NCI-H2227 (cell line): ENCODE measurements around the gene ASIC2.

ENCODE experiments used
- DNase-seq: peaks from one replicate; lab custom pipeline; 2025; ENCODE audit not compliant: unreplicated experiment; lab: John Stamatoyannopoulos, UW

The ASIC2 gene

GRCh38 chr17:33205552-33205951 is 87.5 kb downstream of the ASIC2 start:
- no peak for DNase-seq

- DNase-seq: no peak
Measured at GRCh38 chr17:33204701-33205100, 88.4 kb downstream of the ASIC2 start.

GRCh38 chr17:33204156-33204555 is 88.9 kb downstream of the ASIC2 start:
- DNase-seq: no peak

- no peak for DNase-seq
Measured at GRCh38 chr17:33202796-33203495, 90.1 kb downstream of the ASIC2 start.

GRCh38 chr17:33202021-33202420 is 91.1 kb downstream of the ASIC2 start:
- DNase-seq: no peak

- DNase-seq: no peak
Measured at GRCh38 chr17:33201283-33201682, 91.8 kb downstream of the ASIC2 start.

GRCh38 chr17:33200587-33200986 is 92.5 kb downstream of the ASIC2 start:
- DNase-seq: no peak

GRCh38 chr17:33199571-33200510 is 93.3 kb downstream of the ASIC2 start:
- no peak for DNase-seq

- DNase-seq: no peak
Measured at GRCh38 chr17:33198954-33199353, 94.1 kb downstream of the ASIC2 start.

- DNase-seq: no peak
Measured at GRCh38 chr17:33197342-33197741, 95.8 kb downstream of the ASIC2 start.

- DNase-seq: no peak
Measured at GRCh38 chr17:33196883-33197282, 96.2 kb downstream of the ASIC2 start.

GRCh38 chr17:33192951-33193911 is 99.9 kb downstream of the ASIC2 start:
- DNase-seq: no peak

GRCh38 chr17:33183487-33184026 is 109.5 kb downstream of the ASIC2 start:
- no peak for DNase-seq

- no peak for DNase-seq
Measured at GRCh38 chr17:33179151-33179550, 113.9 kb downstream of the ASIC2 start.

- no peak for DNase-seq
Measured at GRCh38 chr17:33178681-33179080, 114.4 kb downstream of the ASIC2 start.

GRCh38 chr17:33175562-33175961 is 117.5 kb downstream of the ASIC2 start:
- no peak for DNase-seq

GRCh38 chr17:33171931-33172330 is 121.2 kb downstream of the ASIC2 start:
- DNase-seq: no peak

- DNase-seq: no peak
Measured at GRCh38 chr17:33169580-33170285, 123.4 kb downstream of the ASIC2 start.

GRCh38 chr17:33167736-33168135 is 125.4 kb downstream of the ASIC2 start:
- DNase-seq: no peak

- DNase-seq: no peak
Measured at GRCh38 chr17:33166472-33166871, 126.6 kb downstream of the ASIC2 start.
